ENCODE measurements around the gene RALGAPA1. TPM values are rescaled to one million over a fixed set of nuclear protein-coding genes. Genes with fewer than 3 reads are reported as not detected.

Gene RALGAPA1
- total and polyA plus RNA-seq, 2 experiments from 2014 or later = 21.9 to 27.3 TPM

- Mint-ChIP-seq H3K27ac (no peak overlapping the region), H3K9me3 (peaks cover 25% of the 10 kb centered on the region; the same call in 2 of the 3 replicates)
Observed at GRCh38 chr14:35492569-35493014, 316.5 kb downstream of the RALGAPA1 start.

More at GRCh38 chr14:35492569-35493014, 316.5 kb downstream of the RALGAPA1 start:
- no peaks in the 10 kb centered on the region for H3K36me3 ChIP-seq (ENCODE audit: insufficient read depth)
- no peaks in the 10 kb centered on the region for H3K27me3 ChIP-seq (ENCODE audit: insufficient read depth)
- no peak overlapping the region for H3K27ac ChIP-seq (ENCODE audit: low read depth)
- TF ChIP-seq ZNF114 (CRISPR knock-in tag; IDR thresholded peaks at IDR 0.05) (no peak), POLR2AphosphoS5 (IDR thresholded peaks at IDR 0.05; ENCODE audit: low read depth) (no peak), NANOG (IDR thresholded peaks at IDR 0.05; ENCODE audit: borderline replicate concordance) (no peak), EZH2 (IDR thresholded peaks at IDR 0.05; ENCODE audit: low read depth, unreplicated experiment) (no peak), CREB1 (CRISPR knock-in tag; IDR thresholded peaks at IDR 0.05; ENCODE audit: low read depth) (no peak), ZNF331 (CRISPR knock-in tag; IDR thresholded peaks at IDR 0.05; ENCODE audit: low read depth) (no peak), JUNB (IDR thresholded peaks at IDR 0.05; ENCODE audit: unreplicated experiment) (no peak), STAT1 (IDR thresholded peaks at IDR 0.05; ENCODE audit: unreplicated experiment) (no peak), EZH2phosphoT487 (IDR thresholded peaks at IDR 0.05; ENCODE audit: unreplicated experiment) (no peak)
- TF ChIP-seq, protein P1, sequence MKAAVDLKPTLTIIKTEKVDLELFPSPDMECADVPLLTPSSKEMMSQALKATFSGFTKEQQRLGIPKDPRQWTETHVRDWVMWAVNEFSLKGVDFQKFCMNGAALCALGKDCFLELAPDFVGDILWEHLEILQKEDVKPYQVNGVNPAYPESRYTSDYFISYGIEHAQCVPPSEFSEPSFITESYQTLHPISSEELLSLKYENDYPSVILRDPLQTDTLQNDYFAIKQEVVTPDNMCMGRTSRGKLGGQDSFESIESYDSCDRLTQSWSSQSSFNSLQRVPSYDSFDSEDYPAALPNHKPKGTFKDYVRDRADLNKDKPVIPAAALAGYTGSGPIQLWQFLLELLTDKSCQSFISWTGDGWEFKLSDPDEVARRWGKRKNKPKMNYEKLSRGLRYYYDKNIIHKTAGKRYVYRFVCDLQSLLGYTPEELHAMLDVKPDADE (IDR thresholded peaks at IDR 0.05) = no peak
- TF ChIP-seq, protein P2, sequence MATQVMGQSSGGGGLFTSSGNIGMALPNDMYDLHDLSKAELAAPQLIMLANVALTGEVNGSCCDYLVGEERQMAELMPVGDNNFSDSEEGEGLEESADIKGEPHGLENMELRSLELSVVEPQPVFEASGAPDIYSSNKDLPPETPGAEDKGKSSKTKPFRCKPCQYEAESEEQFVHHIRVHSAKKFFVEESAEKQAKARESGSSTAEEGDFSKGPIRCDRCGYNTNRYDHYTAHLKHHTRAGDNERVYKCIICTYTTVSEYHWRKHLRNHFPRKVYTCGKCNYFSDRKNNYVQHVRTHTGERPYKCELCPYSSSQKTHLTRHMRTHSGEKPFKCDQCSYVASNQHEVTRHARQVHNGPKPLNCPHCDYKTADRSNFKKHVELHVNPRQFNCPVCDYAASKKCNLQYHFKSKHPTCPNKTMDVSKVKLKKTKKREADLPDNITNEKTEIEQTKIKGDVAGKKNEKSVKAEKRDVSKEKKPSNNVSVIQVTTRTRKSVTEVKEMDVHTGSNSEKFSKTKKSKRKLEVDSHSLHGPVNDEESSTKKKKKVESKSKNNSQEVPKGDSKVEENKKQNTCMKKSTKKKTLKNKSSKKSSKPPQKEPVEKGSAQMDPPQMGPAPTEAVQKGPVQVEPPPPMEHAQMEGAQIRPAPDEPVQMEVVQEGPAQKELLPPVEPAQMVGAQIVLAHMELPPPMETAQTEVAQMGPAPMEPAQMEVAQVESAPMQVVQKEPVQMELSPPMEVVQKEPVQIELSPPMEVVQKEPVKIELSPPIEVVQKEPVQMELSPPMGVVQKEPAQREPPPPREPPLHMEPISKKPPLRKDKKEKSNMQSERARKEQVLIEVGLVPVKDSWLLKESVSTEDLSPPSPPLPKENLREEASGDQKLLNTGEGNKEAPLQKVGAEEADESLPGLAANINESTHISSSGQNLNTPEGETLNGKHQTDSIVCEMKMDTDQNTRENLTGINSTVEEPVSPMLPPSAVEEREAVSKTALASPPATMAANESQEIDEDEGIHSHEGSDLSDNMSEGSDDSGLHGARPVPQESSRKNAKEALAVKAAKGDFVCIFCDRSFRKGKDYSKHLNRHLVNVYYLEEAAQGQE (IDR thresholded peaks at IDR 0.05; ENCODE audit: unreplicated experiment) = no peak
- TF ChIP-seq, protein P3, sequence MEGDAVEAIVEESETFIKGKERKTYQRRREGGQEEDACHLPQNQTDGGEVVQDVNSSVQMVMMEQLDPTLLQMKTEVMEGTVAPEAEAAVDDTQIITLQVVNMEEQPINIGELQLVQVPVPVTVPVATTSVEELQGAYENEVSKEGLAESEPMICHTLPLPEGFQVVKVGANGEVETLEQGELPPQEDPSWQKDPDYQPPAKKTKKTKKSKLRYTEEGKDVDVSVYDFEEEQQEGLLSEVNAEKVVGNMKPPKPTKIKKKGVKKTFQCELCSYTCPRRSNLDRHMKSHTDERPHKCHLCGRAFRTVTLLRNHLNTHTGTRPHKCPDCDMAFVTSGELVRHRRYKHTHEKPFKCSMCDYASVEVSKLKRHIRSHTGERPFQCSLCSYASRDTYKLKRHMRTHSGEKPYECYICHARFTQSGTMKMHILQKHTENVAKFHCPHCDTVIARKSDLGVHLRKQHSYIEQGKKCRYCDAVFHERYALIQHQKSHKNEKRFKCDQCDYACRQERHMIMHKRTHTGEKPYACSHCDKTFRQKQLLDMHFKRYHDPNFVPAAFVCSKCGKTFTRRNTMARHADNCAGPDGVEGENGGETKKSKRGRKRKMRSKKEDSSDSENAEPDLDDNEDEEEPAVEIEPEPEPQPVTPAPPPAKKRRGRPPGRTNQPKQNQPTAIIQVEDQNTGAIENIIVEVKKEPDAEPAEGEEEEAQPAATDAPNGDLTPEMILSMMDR (conservative IDR thresholded peaks at IDR 0.05; ENCODE audit: low read depth in 2 of 2) = no peak
- TF ChIP-seq, protein P4, sequence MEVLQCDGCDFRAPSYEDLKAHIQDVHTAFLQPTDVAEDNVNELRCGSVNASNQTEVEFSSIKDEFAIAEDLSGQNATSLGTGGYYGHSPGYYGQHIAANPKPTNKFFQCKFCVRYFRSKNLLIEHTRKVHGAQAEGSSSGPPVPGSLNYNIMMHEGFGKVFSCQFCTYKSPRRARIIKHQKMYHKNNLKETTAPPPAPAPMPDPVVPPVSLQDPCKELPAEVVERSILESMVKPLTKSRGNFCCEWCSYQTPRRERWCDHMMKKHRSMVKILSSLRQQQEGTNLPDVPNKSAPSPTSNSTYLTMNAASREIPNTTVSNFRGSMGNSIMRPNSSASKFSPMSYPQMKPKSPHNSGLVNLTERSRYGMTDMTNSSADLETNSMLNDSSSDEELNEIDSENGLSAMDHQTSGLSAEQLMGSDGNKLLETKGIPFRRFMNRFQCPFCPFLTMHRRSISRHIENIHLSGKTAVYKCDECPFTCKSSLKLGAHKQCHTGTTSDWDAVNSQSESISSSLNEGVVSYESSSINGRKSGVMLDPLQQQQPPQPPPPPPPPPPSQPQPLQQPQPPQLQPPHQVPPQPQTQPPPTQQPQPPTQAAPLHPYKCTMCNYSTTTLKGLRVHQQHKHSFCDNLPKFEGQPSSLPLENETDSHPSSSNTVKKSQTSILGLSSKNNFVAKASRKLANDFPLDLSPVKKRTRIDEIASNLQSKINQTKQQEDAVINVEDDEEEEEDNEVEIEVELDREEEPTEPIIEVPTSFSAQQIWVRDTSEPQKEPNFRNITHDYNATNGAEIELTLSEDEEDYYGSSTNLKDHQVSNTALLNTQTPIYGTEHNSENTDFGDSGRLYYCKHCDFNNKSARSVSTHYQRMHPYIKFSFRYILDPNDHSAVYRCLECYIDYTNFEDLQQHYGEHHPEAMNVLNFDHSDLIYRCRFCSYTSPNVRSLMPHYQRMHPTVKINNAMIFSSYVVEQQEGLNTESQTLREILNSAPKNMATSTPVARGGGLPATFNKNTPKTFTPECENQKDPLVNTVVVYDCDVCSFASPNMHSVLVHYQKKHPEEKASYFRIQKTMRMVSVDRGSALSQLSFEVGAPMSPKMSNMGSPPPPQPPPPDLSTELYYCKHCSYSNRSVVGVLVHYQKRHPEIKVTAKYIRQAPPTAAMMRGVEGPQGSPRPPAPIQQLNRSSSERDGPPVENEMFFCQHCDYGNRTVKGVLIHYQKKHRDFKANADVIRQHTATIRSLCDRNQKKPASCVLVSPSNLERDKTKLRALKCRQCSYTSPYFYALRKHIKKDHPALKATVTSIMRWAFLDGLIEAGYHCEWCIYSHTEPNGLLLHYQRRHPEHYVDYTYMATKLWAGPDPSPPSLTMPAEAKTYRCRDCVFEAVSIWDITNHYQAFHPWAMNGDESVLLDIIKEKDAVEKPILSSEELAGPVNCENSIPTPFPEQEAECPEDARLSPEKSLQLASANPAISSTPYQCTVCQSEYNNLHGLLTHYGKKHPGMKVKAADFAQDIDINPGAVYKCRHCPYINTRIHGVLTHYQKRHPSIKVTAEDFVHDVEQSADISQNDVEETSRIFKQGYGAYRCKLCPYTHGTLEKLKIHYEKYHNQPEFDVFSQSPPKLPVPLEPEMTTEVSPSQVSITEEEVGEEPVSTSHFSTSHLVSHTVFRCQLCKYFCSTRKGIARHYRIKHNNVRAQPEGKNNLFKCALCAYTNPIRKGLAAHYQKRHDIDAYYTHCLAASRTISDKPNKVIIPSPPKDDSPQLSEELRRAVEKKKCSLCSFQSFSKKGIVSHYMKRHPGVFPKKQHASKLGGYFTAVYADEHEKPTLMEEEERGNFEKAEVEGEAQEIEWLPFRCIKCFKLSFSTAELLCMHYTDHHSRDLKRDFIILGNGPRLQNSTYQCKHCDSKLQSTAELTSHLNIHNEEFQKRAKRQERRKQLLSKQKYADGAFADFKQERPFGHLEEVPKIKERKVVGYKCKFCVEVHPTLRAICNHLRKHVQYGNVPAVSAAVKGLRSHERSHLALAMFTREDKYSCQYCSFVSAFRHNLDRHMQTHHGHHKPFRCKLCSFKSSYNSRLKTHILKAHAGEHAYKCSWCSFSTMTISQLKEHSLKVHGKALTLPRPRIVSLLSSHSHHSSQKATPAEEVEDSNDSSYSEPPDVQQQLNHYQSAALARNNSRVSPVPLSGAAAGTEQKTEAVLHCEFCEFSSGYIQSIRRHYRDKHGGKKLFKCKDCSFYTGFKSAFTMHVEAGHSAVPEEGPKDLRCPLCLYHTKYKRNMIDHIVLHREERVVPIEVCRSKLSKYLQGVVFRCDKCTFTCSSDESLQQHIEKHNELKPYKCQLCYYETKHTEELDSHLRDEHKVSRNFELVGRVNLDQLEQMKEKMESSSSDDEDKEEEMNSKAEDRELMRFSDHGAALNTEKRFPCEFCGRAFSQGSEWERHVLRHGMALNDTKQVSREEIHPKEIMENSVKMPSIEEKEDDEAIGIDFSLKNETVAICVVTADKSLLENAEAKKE (CRISPR knock-in tag; IDR thresholded peaks at IDR 0.05) = no peak
- Mint-ChIP-seq H3K4me3 (no peak overlapping the region), H3K27me3 (ENCODE audit: insufficient read depth, low read depth, poor library complexity) (no peaks in the 10 kb centered on the region), H3K36me3 (ENCODE audit: low read depth) (peaks cover 15% of the 10 kb centered on the region; the same call in 2 of the 3 replicates), H3K4me1 (no peaks in the 10 kb centered on the region)
- no peak for ATAC-seq
- H3K79me2 ChIP-seq (replicated peaks; ENCODE audit: insufficient read depth) = no peaks in the 10 kb centered on the region
- no peaks in the 10 kb centered on the region for H3K9me2 ChIP-seq (ENCODE audit: insufficient read depth)
- no peaks in the 10 kb centered on the region for H3F3A ChIP-seq (replicated peaks; ENCODE audit: low read depth)
- H3K4me1 ChIP-seq (ENCODE audit: insufficient read depth) = no peaks in the 10 kb centered on the region
- H3K4me2 ChIP-seq = no peak overlapping the region
- DNase-seq (ENCODE audit: low spot score) = no peak
- no peaks in the 10 kb centered on the region for H4K20me1 ChIP-seq (replicated peaks; ENCODE audit: insufficient read depth)
- H3K4me3 ChIP-seq = no peak overlapping the region
- no peak overlapping the region; the same call in 1 of the 2 replicates for H2AFZ ChIP-seq

All from GM23338 (cell line).